ENCODE results near the gene CNTN6.
"Not testable (repeated sequence)": the region's sequence is repeated elsewhere in the genome, so short reads cannot be mapped to it uniquely, and the experiment has no call there.

Gene CNTN6

GRCh38 chr3:1287815-1288214, 195.0 kb downstream of the CNTN6 start:
- no peak for DNase-seq (ENCODE audit: low read depth in 2 of 2)

- no peak for DNase-seq (ENCODE audit: low read depth in 2 of 2)
Measured at GRCh38 chr3:1288805-1289494, 196.1 kb downstream of the CNTN6 start.

- DNase-seq (ENCODE audit: low read depth in 2 of 2) = no peak
Measured at GRCh38 chr3:1292571-1293071, 199.8 kb downstream of the CNTN6 start.

GRCh38 chr3:1294586-1294985, 201.8 kb downstream of the CNTN6 start:
- no peak for DNase-seq (ENCODE audit: low read depth in 2 of 2)

GRCh38 chr3:1318296-1319005, 225.6 kb downstream of the CNTN6 start:
- no peak for DNase-seq (ENCODE audit: low read depth in 2 of 2)

- no peak for DNase-seq (ENCODE audit: low read depth in 2 of 2)
Measured at GRCh38 chr3:1326546-1326945, 233.7 kb downstream of the CNTN6 start.

GRCh38 chr3:1330107-1330506, 237.3 kb downstream of the CNTN6 start:
- no peak for DNase-seq (ENCODE audit: low read depth in 2 of 2)

GRCh38 chr3:1346386-1346785, 253.6 kb downstream of the CNTN6 start:
- no peak for DNase-seq (ENCODE audit: low read depth in 2 of 2)

GRCh38 chr3:1348547-1348946, 255.7 kb downstream of the CNTN6 start:
- DNase-seq (ENCODE audit: low read depth in 2 of 2) = no peak

GRCh38 chr3:1350885-1351284, 258.1 kb downstream of the CNTN6 start:
- no peak for DNase-seq (ENCODE audit: low read depth in 2 of 2)

- no peak for DNase-seq (ENCODE audit: low read depth in 2 of 2)
Measured at GRCh38 chr3:1355691-1356090, 262.9 kb downstream of the CNTN6 start.

GRCh38 chr3:1356101-1356500, 263.3 kb downstream of the CNTN6 start:
- no peak for DNase-seq (ENCODE audit: low read depth in 2 of 2)

GRCh38 chr3:1365528-1365927, 272.7 kb downstream of the CNTN6 start:
- no peak for DNase-seq (ENCODE audit: low read depth in 2 of 2)

GRCh38 chr3:1374471-1374870, 281.6 kb downstream of the CNTN6 start:
- DNase-seq (ENCODE audit: low read depth in 2 of 2) = no peak

GRCh38 chr3:1375145-1375544, 282.3 kb downstream of the CNTN6 start:
- no peak for DNase-seq (ENCODE audit: low read depth in 2 of 2)

GRCh38 chr3:1380926-1381646, 288.3 kb downstream of the CNTN6 start:
- DNase-seq (ENCODE audit: low read depth in 2 of 2) = no peak

- no peak for DNase-seq (ENCODE audit: low read depth in 2 of 2)
Measured at GRCh38 chr3:1381647-1382036, 288.8 kb downstream of the CNTN6 start.

- not testable (repeated sequence) for DNase-seq (ENCODE audit: low read depth in 2 of 2)
Measured at GRCh38 chr3:1387396-1387905, 294.6 kb downstream of the CNTN6 start.

- no peak for DNase-seq (ENCODE audit: low read depth in 2 of 2)
Measured at GRCh38 chr3:1394188-1394587, 301.4 kb downstream of the CNTN6 start.

GRCh38 chr3:1400571-1400970, 307.7 kb downstream of the CNTN6 start:
- no peak for DNase-seq (ENCODE audit: low read depth in 2 of 2)

GRCh38 chr3:1404270-1404962, 311.6 kb downstream of the CNTN6 start:
- no peak for DNase-seq (ENCODE audit: low read depth in 2 of 2)

- DNase-seq (ENCODE audit: low read depth in 2 of 2) = no peak
Measured at GRCh38 chr3:1406250-1406649, 313.4 kb downstream of the CNTN6 start.

Data from activated CD8-positive, alpha-beta memory T cell treated with anti-CD3 and anti-CD28 coated beads for 4 hours (primary cell).